ENCODE measurements around the gene RGS3. TPM values are rescaled to one million over a fixed set of nuclear protein-coding genes. Genes with fewer than 3 reads are reported as not detected.
A peak's percentile ranks its signal among the peaks of the same experiment; 100 is the strongest.

RGS3 gene
- total and polyA plus RNA-seq, 2 of the 13 experiments (the other 11 are each of a cell fraction or from before 2014, with no cell fraction given): 17.1 to 28.8 TPM

DNA sequence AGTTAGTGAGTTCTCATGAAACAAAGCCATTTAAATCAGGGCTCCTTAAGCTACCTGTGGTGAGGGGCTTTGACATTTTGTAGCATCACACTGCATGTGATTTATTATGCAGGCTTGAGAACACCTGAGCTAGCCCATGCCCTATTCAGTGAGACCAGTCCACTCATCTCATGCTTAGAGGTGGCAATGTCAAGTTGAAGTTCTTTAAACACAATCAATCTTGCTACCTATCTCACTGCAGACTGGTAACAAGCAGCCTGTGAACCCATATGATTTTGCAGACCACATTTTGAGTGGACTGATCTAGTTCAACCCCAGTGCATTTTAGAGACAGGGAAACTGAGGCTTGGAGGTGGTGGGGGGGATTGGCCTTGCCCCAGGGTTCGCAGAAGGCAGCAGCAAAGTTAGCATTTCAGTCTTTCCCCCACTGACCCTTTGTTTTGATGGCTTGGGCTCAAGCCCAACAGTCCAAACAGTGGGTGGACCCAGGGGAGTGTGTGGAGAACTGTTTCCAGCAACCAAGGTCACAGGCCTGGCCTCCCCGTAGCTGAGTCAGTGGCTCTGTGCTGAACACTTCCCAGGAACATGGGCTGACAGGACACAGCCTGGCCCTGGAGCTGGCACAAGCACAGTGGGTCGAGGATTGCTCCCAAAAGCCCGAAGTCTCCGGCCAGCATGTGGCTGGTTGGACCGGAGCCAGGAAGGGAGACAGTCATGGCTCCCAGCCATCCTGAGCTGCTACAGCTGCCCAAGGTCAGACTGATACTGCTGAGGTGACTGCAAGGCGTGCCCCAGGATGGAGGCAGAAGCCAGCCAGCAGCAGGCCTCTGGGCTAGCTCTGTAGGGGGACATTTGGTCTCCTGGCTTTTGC, 95.3 kb downstream of the RGS3 start (continued):
- TF ChIP-seq, protein P1, sequence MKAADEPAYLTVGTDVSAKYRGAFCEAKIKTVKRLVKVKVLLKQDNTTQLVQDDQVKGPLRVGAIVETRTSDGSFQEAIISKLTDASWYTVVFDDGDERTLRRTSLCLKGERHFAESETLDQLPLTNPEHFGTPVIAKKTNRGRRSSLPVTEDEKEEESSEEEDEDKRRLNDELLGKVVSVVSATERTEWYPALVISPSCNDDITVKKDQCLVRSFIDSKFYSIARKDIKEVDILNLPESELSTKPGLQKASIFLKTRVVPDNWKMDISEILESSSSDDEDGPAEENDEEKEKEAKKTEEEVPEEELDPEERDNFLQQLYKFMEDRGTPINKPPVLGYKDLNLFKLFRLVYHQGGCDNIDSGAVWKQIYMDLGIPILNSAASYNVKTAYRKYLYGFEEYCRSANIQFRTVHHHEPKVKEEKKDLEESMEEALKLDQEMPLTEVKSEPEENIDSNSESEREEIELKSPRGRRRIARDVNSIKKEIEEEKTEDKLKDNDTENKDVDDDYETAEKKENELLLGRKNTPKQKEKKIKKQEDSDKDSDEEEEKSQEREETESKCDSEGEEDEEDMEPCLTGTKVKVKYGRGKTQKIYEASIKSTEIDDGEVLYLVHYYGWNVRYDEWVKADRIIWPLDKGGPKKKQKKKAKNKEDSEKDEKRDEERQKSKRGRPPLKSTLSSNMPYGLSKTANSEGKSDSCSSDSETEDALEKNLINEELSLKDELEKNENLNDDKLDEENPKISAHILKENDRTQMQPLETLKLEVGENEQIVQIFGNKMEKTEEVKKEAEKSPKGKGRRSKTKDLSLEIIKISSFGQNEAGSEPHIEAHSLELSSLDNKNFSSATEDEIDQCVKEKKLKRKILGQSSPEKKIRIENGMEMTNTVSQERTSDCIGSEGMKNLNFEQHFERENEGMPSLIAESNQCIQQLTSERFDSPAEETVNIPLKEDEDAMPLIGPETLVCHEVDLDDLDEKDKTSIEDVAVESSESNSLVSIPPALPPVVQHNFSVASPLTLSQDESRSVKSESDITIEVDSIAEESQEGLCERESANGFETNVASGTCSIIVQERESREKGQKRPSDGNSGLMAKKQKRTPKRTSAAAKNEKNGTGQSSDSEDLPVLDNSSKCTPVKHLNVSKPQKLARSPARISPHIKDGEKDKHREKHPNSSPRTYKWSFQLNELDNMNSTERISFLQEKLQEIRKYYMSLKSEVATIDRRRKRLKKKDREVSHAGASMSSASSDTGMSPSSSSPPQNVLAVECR (CRISPR knock-in tag; IDR thresholded peaks at IDR 0.05; ENCODE audit: borderline replicate concordance): peak; percentile 69; the same call in 1 of the 2 replicates
- TF ChIP-seq MYNN (CRISPR knock-in tag; IDR thresholded peaks at IDR 0.05; ENCODE audit: low read depth) (no peak), ZNF7 (CRISPR knock-in tag; IDR thresholded peaks at IDR 0.05) (no peak), ZNF331 (CRISPR knock-in tag; IDR thresholded peaks at IDR 0.05) (peak; percentile 82; the same call in 1 of the 2 replicates), HNRNPLL (IDR thresholded peaks at IDR 0.05; ENCODE audit: low read depth, low read length, poor library complexity, severe bottlenecking) (no peak), ZNF83 (CRISPR knock-in tag; IDR thresholded peaks at IDR 0.05; ENCODE audit: borderline replicate concordance) (no peak), LCORL (IDR thresholded peaks at IDR 0.05) (no peak), LCORL (CRISPR knock-in tag; IDR thresholded peaks at IDR 0.05) (peak; percentile 89), SOX6 (IDR thresholded peaks at IDR 0.05) (no peak), SOX6 (CRISPR knock-in tag; IDR thresholded peaks at IDR 0.05) (peak; percentile 78), ATRX (CRISPR knock-in tag; IDR thresholded peaks at IDR 0.05; ENCODE audit: borderline replicate concordance) (no peak), KLF11 (CRISPR knock-in tag; IDR thresholded peaks at IDR 0.05) (no peak), SIN3B (IDR thresholded peaks at IDR 0.05; ENCODE audit: low read length) (no peak), NR2F2 (IDR thresholded peaks at IDR 0.05; ENCODE audit: borderline replicate concordance, low read depth) (no peak), SRSF9 (IDR thresholded peaks at IDR 0.05; ENCODE audit: borderline replicate concordance, insufficient read depth, low read depth, low read length, poor library complexity, severe bottlenecking) (no peak), BHLHE40 (IDR thresholded peaks at IDR 0.05; ENCODE audit: low read length) (no peak)
- TF ChIP-seq, protein P2, sequence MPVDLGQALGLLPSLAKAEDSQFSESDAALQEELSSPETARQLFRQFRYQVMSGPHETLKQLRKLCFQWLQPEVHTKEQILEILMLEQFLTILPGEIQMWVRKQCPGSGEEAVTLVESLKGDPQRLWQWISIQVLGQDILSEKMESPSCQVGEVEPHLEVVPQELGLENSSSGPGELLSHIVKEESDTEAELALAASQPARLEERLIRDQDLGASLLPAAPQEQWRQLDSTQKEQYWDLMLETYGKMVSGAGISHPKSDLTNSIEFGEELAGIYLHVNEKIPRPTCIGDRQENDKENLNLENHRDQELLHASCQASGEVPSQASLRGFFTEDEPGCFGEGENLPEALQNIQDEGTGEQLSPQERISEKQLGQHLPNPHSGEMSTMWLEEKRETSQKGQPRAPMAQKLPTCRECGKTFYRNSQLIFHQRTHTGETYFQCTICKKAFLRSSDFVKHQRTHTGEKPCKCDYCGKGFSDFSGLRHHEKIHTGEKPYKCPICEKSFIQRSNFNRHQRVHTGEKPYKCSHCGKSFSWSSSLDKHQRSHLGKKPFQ (CRISPR knock-in tag; IDR thresholded peaks at IDR 0.05; ENCODE audit: insufficient replicate concordance): peak; percentile 28
- TF ChIP-seq, protein P3, sequence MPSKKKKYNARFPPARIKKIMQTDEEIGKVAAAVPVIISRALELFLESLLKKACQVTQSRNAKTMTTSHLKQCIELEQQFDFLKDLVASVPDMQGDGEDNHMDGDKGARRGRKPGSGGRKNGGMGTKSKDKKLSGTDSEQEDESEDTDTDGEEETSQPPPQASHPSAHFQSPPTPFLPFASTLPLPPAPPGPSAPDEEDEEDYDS (CRISPR knock-in tag; IDR thresholded peaks at IDR 0.05): peak; percentile 56; the same call in 1 of the 2 replicates
- TF ChIP-seq, protein P4, sequence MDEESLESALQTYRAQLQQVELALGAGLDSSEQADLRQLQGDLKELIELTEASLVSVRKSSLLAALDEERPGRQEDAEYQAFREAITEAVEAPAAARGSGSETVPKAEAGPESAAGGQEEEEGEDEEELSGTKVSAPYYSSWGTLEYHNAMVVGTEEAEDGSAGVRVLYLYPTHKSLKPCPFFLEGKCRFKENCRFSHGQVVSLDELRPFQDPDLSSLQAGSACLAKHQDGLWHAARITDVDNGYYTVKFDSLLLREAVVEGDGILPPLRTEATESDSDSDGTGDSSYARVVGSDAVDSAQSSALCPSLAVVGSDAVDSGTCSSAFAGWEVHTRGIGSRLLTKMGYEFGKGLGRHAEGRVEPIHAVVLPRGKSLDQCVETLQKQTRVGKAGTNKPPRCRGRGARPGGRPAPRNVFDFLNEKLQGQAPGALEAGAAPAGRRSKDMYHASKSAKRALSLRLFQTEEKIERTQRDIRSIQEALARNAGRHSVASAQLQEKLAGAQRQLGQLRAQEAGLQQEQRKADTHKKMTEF (CRISPR knock-in tag; IDR thresholded peaks at IDR 0.05): peak; percentile 78
- TF ChIP-seq, protein P5, sequence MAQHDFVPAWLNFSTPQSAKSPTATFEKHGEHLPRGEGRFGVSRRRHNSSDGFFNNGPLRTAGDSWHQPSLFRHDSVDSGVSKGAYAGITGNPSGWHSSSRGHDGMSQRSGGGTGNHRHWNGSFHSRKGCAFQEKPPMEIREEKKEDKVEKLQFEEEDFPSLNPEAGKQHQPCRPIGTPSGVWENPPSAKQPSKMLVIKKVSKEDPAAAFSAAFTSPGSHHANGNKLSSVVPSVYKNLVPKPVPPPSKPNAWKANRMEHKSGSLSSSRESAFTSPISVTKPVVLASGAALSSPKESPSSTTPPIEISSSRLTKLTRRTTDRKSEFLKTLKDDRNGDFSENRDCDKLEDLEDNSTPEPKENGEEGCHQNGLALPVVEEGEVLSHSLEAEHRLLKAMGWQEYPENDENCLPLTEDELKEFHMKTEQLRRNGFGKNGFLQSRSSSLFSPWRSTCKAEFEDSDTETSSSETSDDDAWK (CRISPR knock-in tag; IDR thresholded peaks at IDR 0.05): no peak
